ENCODE measurements around the gene DTNA. TPM values are rescaled to one million over a fixed set of nuclear protein-coding genes. Genes with fewer than 3 reads are reported as not detected.

The DTNA gene
- total RNA-seq, 1 experiment from 2014 or later: 0.77 TPM

GRCh38 chr18:34802959-34803358, 92.9 kb downstream of the DTNA start:
- Histone ChIP-seq H3K4me3 (ENCODE audit: low read depth in 2 of 2, low read length in 2 of 2) (no peak overlapping the region), H3K27me3 (ENCODE audit: control insufficient read depth, insufficient read depth, low read length) (no peaks in the 10 kb centered on the region), H3K4me1 (ENCODE audit: control insufficient read depth, insufficient read depth, low read length) (no peaks in the 10 kb centered on the region), H3K36me3 (ENCODE audit: control insufficient read depth, insufficient read depth, low read length) (no peaks in the 10 kb centered on the region), H3K9me3 (ENCODE audit: control insufficient read depth, insufficient read depth, low read depth, low read length) (no peaks in the 10 kb centered on the region), H3K27ac (ENCODE audit: low read length) (no peak overlapping the region)
- ChIA-PET CTCF (no interaction called here), POLR2A (no interaction called here)
- BruUV-seq (replicated peaks): no TSS peak
- TF ChIP-seq TCF7L2 (IDR thresholded peaks at IDR 0.05; ENCODE audit: low read depth, low read length) (no peak), REST (IDR thresholded peaks at IDR 0.05; ENCODE audit: insufficient read depth in 1 of 2, low read depth in 2 of 2, low read length in 1 of 2) (no peak), SIN3A (IDR thresholded peaks at IDR 0.05; ENCODE audit: borderline replicate concordance, insufficient read depth, low read depth, low read length) (no peak), POLR2AphosphoS5 (IDR thresholded peaks at IDR 0.05; ENCODE audit: low read depth, low read length) (no peak), CTCF (IDR thresholded peaks at IDR 0.05) (no peak)
- no peak for DNase-seq (ENCODE audit: low read depth, low spot score)
- ATAC-seq: no peak
- in situ Hi-C loops (cut with HindIII; ENCODE audit: low pct_unique_long_range_greater_than_20kb, low sequenced_read_pairs) (no loop called here), intact Hi-C loops (cut with micrococcal nuclease; ENCODE audit: unreplicated experiment) (no loop called here)

GRCh38 chr18:34803877-34804400, 93.8 kb downstream of the DTNA start:
- H3K9me3 ChIP-seq (ENCODE audit: control insufficient read depth, insufficient read depth, low read depth, low read length): no peaks in the 10 kb centered on the region
- no TSS peak for BruUV-seq (replicated peaks)
- intact Hi-C loops (cut with micrococcal nuclease; ENCODE audit: unreplicated experiment): no loop called here
- DNase-seq (ENCODE audit: low read depth, low spot score) (no peak), ATAC-seq (no peak)
- in situ Hi-C loops (cut with HindIII; ENCODE audit: low pct_unique_long_range_greater_than_20kb, low sequenced_read_pairs): no loop called here
- no peak overlapping the region for H3K27ac ChIP-seq (ENCODE audit: low read length)
- H3K4me3 ChIP-seq (ENCODE audit: low read depth in 2 of 2, low read length in 2 of 2): no peak overlapping the region
- H3K27me3 ChIP-seq (ENCODE audit: control insufficient read depth, insufficient read depth, low read length): no peaks in the 10 kb centered on the region
- H3K36me3 ChIP-seq (ENCODE audit: control insufficient read depth, insufficient read depth, low read length): no peaks in the 10 kb centered on the region
- TF ChIP-seq SIN3A (IDR thresholded peaks at IDR 0.05; ENCODE audit: borderline replicate concordance, insufficient read depth, low read depth, low read length) (no peak), CTCF (IDR thresholded peaks at IDR 0.05) (no peak), TCF7L2 (IDR thresholded peaks at IDR 0.05; ENCODE audit: low read depth, low read length) (no peak), REST (IDR thresholded peaks at IDR 0.05; ENCODE audit: insufficient read depth in 1 of 2, low read depth in 2 of 2, low read length in 1 of 2) (no peak), POLR2AphosphoS5 (IDR thresholded peaks at IDR 0.05; ENCODE audit: low read depth, low read length) (no peak)
- POLR2A ChIA-PET: no interaction called here
- CTCF ChIA-PET: no interaction called here
- H3K4me1 ChIP-seq (ENCODE audit: control insufficient read depth, insufficient read depth, low read length): no peaks in the 10 kb centered on the region

Measured in Panc1 (cell line).